HG03457 (cell line): Measurements from ENCODE around the gene TYMP.

ENCODE experiments used
- ATAC-seq: cut with Tn5 transposase; IDR thresholded peaks from one replicate; pipeline ENCODE4 v1.9.1; 2021; ENCODE audit warnings: moderate number of reproducible peaks; ENCODE audit not compliant: unreplicated experiment

Gene TYMP

GRCh38 chr22:50506611-50507420, 23.0 kb downstream of the TYMP start:
- ATAC-seq: peak; percentile 5

GRCh38 chr22:50505776-50506610, 23.8 kb downstream of the TYMP start:
- ATAC-seq: no peak

- no peak for ATAC-seq
These were observed 24.5 kb downstream of the TYMP start for GRCh38 chr22:50505276-50505775.

- no peak for ATAC-seq
These were observed 25.2 kb downstream of the TYMP start for GRCh38 chr22:50504369-50505211.

- ATAC-seq: no peak
These were observed 26.2 kb downstream of the TYMP start for GRCh38 chr22:50503475-50504145.

DNA sequence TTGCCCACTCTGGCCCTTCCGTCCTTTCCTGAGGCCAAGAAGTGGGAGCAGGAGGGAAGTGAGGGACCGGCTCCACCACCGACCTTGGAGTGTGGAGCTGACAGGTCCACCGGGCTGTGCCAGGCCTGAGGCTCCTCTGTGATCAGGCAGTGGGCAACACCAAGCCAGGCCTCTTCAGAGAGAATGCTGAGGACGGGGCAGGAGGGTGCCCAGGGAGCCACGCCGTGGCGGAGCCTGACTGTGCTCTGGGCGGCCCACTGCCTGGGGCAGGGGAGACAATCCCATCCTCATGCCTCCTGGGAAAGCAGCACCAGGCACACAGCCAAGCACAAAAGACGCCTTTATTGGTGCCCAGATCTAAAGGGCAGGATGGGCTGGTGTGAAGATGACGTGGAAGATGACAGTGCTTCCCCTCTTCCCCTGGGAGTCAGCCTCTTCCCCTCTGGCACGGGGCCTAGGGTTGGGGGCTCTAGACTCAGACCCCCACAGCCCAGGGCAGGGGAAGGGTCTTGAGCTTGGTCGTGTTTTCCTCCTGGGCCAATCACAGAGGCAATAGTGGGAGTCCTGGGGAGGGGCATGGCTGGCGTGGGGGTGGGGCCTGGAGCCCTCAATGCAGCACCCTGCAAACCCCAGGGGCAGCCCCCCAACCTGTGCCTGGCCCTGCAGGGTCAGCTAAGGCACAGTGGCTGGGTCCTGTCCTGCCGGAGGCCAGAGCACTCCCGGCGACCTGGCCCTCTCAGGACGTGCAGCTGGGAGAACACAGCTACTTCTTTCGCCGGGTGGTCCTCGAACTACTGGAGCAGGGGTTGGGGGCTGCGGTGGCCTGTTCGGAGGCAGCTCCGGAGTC, 27.0 kb downstream of the TYMP start:
- no peak for ATAC-seq

DNA sequence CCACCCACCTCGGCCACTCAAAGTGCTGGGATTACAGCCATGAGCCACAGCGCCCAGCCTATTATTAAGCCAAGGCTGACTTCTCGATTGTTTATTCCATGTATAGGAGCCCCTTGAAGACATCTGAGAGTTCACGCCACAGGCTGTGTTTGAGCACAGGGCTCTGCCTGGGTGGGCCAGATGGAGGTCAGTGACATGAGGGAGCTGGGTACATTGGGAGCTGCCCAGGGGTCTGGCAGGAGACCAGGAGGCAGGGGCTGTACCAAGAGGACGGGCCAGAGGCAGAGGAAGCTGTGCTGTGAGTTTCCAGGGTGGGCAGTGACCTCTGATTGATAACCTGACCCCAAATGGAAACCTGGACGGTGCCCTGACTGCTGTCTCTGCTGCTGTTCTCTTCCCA, 27.7 kb downstream of the TYMP start:
- no peak for ATAC-seq

- ATAC-seq: no peak
These were observed 29.4 kb downstream of the TYMP start for GRCh38 chr22:50500452-50500851.

DNA sequence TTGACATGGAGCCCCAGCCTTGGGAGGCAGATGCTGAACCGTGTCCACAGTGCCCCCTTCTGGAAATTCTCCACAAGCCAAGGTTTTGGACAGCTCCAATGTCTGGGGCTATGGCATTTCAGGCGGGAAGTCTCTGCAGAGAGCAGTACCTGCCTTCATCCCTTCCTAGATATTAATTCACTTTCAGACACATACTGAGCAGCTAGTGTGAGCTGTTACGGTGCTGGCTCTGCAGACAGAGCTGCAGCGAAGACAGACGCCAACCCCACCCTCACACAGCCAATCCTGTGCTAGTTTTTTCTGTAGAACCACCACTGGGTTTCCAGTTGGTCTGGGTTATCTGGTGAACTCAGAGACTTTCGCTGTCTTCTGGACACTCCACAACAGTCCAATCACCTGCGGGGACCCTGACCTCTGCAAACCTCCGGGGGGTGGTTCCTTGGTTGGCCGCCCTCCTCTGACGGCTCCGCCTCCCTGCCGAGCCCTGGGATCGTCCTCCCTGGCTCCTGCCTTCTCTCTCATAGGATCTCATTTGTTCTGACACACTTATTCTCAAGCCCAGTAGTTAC, 31.4 kb downstream of the TYMP start:
- ATAC-seq: no peak

DNA sequence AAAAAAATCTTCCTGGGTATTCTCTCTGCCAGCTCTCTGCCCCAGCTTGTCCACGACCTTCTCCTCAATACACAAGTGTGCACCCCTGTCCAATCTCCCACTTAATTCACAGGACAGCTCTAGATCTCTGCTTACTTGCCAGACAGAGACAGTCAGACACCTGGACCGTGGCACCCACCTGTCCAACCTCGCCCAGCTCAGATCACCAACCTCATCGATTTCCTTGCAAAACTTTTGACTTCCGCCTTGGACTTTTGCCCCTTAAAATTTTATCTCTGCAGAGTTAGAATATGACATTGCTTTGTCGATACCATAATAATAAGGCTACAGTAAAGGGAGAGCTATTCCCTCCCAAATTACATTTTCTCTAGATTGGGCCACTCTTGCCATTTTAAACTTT, 32.7 kb downstream of the TYMP start:
- no peak for ATAC-seq

DNA sequence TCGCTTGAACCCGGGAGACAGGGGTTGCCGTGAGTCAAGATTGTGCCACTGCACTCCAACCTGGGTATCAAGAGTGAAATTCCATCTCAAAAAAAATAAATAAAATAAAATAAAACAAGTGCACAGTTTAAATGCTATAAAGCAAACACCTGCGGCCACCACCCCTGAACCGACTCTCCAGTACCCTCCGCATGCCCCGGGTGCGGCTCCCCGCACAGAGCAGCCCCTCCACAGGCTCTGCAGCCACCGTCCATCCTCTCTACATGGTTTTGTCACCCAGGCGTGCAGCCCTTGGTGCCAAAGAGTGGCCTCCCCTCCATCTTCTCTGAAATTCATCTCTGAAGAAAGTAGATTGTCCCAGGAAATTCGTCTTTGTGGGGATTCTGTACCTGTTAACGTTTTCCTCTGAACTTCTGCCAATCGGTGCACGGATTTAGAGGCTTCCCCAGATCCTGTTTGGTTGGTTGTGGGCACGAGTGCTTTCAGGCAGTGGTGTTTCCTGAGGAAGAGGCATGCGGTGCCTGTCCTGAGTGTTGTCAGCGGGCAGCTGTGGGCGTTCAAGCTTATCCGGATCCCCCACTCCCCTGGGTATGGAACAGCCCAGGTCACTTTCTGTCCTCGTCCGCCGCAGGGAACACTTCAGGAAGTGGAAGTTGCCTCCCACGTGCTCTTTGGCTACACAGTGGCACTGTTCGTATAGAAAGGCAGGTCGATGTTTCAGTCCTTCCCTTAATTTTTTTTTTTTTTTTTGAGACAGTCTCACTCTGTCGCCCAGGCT, 39.1 kb downstream of the TYMP start:
- no peak for ATAC-seq

DNA sequence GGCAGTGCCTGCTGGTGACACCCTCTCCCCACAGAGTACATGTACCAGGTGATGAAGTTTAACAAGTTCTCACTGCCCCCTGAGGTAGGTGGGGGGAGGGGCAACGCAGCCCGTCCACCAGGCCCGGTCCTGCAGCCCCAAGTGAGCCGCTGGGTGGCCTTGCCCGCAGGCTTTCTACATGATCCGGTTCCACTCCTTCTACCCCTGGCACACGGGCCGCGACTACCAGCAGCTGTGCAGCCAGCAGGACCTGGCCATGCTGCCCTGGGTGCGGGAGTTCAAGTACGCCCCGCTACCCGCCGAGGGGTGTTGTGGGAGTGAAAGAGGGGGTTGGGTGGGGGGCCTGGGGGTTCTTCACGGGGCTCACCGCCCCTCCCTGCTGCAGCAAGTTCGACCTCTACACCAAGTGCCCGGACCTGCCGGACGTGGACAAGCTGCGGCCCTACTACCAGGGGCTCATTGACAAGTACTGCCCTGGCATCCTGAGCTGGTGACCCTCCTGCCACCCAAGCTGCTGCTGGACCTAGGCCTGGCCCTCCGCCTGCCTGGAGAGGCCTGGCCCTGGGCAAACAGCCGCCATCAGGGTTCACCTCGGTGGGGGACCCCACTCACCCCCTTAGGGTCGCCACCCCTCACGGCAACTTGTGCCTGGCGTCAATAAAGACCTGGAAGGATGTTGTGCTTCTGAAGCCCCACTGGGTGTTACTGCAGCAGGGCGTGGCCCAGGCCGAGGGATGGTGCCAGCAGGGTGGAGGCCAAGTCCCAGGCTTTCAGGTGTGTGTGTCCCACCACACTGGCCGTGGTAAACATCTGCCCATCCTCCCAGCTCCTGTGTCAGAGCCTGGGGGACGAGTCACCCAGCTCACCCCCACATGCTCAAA, 40.2 kb downstream of the TYMP start:
- no peak for ATAC-seq

DNA sequence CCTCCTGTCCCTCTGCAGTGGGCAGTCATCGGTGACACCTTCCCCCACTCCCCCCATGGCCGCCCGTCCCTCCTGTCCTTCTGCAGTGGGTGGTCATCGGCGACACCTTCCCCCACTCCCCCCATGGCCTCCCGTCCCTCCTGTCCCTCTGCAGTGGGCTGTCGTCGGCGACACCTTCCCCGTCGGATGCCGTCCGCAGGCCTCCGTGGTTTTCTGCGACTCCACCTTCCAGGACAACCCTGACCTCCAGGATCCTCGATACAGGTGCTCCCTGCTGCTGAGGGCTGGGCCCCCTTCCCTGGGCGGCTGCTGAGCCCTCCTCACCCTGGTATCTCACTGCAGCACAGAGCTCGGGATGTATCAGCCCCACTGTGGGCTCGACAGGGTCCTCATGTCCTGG, 40.9 kb downstream of the TYMP start:
- ATAC-seq: no peak

- no peak for ATAC-seq
These were observed 41.7 kb downstream of the TYMP start for GRCh38 chr22:50488006-50488677.

- ATAC-seq: no peak
These were observed 42.4 kb downstream of the TYMP start for GRCh38 chr22:50487290-50488005.

- no peak for ATAC-seq
These were observed 43.1 kb downstream of the TYMP start, which contains the start of gene MIOX for GRCh38 chr22:50486561-50487289. Gene MIOX, plus strand, starts transcription at chr22:50486859. Its CDS starts 39 bp downstream, at chr22:50486898.
